NOMO-1 (cell line): Measurements from ENCODE around the gene IGF2R.

Source experiments
- DNase-seq, 2 experiments: peaks; one replicate each; lab custom pipeline; 2025; ENCODE audit not compliant: unreplicated experiment in 2 of 2; lab: John Stamatoyannopoulos, UW

IGF2R gene

DNA sequence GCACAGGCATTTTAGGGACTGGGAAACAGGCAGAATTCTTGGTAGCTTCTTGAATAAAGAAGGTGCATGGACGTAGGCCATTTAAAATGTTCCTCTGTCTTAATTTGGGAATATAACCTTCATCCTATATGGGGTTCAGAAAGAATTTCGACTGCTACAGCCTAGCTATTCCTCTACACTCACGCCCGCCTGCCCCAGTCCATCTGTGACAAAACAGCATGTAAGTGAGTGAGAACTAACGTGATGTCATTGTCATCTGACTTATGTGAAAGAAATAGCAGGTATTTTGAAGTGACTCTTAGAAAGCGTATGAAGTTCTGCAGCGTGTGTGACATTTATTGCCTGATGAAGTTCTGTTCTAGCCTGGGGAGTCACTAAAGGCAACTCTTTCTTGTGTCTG lies 100.6 kb downstream of the IGF2R start:
- DNase-seq = no peak

DNA sequence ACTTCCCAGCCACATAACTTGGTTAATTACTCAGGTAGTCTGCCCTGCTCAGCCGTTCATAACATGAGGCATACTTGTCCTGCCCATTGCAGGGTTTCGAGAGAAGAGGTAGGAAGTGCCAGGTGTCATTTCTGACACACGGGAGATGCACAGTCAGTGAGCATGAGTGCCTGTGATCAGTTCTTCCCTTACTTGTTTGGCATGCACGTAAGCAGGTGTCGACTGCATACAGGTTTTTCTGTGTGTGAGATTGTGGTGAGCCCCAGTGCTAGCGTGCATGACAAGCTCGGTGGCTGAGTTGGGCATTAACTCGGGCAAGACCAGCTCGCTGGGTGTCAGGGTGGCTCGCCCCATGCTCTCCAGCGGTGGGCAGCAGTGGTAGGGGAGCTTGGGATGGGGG lies 101.5 kb downstream of the IGF2R start:
- DNase-seq = no peak

DNA sequence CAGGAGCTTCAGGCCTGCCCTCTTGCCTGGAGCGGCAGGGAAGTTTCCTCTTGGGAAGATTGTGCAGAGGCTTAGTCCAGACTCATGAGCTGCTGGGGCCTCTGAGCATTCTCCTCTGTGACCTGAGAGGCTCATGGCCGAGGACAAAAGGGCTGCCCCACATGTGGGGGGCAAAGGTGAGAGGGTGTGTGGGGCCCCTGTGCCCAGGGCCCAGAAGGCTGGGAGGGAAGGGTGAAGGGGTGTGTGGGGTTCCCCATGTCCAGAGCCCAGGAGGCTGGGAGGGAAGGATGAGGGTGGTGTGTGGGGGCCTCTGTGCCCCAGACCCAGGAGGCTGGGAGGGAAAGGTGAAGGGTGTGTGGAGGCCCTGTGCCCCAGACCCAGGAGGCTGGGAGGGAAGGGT lies 101.9 kb downstream of the IGF2R start:
- DNase-seq = no peak

DNA sequence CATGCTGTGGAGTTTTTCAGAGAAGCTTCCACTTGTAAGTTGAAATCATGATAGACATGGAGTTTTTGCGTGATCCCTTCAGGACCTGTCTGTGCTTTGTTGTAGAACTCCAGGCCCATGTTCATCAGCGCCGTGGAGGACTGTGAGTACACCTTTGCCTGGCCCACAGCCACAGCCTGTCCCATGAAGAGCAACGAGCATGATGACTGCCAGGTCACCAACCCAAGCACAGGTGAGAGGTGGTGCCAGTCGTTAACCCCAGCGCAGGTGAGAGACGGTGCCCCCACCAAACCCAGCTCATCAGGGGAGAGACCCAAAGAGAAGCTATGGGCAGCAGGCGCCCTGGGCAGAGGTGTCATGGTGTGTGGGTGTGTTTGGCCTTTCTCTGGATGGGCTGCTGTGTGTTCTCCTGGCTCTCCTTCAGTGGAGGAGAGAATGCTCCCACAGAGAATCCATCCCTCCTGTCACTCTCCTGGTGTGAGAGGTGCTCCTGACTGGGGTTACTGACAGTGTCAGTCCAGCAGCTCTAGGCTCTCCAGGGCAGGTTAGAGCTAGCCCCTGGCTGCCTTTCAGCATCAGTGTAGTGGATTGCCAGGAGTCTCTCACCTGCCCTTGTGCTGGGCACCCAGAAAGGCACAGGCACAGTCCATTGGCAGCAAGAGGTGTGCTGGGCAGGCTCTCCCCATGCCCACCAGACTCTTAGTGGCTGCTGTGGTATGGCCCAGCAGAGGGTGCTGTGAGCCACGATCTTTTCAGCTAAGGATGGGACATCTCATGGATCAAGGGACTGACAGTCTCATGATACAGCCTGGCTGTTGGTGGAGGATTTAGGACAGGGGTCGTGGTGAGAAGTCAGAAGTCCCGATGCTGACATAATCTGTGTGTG lies 103.2 kb downstream of the IGF2R start:
- DNase-seq = no peak

DNA sequence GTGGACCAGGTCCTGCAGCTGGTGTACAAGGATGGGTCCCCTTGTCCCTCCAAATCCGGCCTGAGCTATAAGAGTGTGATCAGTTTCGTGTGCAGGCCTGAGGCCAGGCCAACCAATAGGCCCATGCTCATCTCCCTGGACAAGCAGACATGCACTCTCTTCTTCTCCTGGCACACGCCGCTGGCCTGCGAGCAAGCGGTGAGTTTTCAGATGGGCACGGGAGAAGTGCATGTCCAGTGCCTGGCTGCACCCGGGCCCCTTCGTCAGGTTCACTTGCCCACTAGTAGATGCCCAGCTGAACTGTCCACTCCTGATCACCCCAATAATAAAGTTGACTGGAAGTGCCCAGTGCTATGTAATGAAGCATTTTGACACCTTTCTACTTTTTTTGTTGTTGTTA lies 104.4 kb downstream of the IGF2R start:
- no peak for DNase-seq

DNA sequence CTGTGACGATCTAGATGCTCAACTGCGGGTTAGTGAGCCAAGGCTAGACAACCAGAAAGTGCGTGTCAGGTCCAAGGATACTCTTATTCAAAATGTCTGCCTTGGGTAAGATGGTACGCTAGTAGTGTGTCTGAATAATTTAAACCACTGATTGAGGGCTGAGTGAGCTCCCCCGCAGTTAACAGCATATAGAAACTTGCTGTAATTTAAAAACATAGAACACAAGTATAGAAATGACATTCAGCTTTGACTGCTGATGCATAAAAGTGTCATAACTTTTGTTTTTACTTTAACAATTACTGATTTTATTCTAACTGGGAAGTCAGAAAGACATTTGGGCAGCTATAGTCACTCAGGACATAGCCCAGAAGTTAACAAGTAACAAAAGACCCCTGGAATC lies 107.1 kb downstream of the IGF2R start:
- no peak for DNase-seq

DNA sequence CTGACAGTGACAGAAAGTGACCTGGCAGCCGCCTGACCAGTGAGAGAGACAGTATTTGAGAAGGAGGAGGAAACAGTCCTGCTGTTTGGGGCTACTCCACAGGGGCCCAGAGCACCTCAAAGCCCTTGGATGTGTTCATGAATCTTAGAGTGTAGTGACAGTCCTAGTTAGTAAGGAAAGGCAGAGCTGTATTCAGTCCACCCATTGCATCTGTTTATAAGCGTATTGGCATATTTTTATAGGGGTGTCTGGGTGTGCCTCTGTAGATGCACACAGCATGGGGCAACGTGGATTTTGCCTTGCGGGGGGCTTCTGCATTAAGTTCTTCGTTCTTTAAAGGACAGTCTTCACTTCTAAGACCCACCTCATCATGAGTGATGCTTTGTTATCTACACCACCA lies 108.1 kb downstream of the IGF2R start:
- no peak for DNase-seq

DNA sequence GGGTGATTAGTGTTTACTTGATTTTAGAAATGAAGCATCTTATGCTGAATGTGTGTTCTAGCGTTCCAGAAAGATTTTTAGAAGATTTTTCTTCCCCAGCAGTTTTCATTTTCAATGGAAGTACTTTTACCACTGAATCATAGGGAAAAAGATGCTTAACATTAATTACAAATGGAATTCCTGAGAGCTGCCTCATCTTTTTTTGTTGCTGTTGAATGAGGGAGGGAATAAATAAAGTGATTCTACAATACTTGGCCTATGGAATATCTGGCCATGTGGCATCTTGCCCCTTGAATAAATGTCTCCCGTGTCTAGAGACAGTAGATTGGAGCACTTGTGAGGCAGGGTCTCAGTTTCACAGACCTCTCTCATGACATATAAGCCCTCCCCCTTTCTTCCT lies 108.6 kb downstream of the IGF2R start:
- DNase-seq = no peak

DNA sequence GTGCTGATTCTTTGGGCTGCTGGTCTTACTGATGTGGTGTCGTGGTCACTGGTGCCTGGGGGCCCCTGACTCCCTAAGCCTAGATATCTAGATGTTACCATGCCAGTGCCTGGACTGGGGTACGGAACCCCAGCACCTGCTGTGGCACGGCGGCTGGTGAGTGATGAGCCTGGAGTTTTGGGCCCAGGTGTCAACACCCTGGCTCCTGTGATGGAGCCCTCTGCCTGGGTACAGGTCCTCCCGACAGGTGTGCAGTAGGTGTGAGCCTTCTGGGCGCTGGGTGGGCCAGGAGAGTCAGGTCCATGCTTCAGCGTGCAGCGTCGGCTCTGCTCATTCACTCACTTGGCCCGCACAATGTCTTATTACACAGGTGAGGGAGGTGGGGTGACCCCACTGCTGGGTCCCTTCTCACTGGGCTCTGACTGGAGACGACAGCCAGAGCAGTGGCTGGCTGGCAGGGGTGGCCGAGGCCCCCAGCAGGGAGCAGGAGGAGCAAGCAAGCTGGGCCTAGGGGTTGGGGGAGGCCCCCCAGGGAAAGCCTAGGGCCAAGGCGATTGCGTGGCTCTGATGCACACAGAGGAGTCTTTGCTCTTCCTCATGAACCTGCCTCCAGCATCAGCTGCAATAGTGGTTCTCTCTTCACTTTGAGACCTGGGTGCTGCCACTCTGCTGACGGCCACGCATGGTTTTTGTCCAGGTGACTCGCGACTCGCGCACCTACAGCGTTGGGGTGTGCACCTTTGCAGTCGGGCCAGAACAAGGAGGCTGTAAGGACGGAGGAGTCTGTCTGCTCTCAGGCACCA lies 110.2 kb downstream of the IGF2R start:
- no peak for DNase-seq

DNA sequence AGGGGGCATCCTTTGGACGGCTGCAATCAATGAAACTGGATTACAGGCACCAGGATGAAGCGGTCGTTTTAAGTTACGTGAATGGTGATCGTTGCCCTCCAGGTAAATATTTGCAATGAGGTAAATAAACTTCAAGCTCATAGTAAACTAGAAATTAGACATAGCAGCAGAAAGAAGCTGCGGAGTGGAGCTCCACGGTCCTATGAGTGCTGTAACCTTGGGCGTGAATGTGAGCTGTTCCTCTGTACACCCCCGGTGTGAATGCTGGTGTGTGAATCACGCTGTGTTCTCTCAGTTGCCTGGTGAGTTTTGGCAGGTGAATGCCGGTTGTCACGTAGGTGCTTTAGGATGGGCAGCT lies 110.8 kb downstream of the IGF2R start:
- no peak for DNase-seq

DNA sequence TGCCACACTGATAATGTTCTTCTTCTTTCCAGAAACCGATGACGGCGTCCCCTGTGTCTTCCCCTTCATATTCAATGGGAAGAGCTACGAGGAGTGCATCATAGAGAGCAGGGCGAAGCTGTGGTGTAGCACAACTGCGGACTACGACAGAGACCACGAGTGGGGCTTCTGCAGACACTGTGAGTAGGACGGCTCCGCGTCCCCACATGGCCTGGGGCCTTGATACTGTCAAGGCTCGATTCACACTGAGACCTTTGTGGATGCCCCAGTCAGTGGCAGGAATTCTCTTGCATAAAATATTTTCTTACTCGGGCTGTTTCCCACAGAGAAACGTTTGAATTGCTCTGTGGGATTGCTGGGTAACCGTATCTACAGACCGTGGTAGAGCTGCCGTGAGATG lies 111.2 kb downstream of the IGF2R start:
- no peak for DNase-seq

DNA sequence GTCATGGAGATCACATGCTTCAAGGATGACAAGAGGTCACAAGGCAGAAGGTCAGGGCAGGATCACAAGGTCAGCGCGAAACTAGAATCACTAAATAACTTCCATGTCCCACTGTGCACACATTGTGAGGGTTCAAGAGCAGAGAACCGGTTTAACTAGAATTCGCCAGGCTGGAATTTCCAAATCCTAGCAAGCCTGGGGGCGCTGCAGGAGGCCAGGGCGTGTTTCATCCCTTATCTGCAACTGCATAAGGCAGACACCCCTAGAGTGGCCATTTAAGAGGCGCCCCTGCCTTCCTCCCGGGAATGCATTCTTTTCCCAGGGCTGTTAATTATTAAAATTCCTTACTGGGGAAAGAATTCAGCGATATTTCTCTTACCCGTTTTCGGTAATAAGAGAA lies 112.5 kb downstream of the IGF2R start:
- no peak for DNase-seq

DNA sequence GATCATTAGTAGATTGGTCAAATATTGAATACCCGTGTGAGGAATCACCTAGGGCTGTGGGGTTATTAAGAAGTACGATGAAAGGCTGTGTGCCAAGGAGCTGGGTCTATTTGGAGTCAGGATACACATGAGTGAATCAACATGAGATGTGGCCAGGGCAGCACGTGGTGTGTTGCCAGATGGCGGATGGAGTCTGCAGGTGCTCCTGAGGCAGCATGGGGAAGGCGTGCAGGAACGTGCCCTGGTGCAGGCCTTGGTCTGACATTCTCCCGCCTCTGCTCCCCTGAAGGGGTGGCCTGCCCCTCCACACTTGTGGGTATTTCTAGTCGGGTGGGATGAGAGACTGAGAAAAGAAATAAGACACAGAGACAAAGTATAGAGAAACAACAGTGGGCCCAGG lies 113.7 kb downstream of the IGF2R start:
- DNase-seq = no peak

DNA sequence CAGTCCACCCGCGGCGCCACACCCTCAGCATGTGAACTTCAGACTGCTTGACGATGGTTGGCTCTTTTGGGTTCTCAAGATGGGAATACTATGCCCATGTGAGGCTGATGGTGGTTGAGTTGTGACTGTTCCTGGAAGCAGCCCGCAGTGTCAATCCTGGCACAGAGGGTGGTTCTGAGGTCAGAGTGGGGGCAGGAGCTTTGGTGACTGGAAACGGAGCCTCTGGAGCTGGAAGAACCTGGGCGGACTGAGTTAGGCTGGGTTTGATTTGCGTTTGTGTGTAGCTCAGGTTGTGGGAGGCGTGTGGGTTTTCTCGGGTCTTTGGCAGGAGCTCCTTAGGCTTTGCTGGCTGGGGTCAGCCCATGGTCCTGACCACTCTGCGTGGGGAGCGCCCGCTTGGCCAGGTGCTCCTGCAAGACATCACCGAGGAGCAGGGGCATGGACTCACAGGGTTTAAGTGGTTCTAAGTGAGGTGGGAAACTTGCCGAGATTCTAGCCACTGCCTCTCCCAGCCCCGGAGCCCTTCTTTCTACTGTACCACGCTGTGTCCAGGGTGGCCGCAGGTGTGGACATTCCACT lies 115.4 kb downstream of the IGF2R start:
- no peak for DNase-seq

DNA sequence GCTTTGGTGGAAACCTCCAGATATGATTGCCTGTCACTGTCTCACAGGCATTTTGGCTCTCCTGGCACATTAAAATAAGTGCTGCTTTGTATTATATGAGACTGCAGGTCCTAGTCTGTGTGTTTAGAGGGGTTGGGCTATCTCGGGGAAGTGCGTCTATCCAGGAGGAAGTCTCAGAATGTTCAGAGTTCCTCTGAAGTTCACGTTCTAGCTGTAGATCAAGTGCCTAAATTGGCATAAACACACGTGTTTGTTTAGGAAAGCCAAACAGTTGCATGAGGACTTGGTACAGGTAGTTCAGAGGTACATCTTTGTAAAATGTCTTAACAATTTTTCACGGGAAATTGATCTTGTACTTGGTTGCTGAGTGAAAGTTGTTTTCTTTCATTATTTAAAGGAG lies 116.3 kb downstream of the IGF2R start:
- DNase-seq = no peak

DNA sequence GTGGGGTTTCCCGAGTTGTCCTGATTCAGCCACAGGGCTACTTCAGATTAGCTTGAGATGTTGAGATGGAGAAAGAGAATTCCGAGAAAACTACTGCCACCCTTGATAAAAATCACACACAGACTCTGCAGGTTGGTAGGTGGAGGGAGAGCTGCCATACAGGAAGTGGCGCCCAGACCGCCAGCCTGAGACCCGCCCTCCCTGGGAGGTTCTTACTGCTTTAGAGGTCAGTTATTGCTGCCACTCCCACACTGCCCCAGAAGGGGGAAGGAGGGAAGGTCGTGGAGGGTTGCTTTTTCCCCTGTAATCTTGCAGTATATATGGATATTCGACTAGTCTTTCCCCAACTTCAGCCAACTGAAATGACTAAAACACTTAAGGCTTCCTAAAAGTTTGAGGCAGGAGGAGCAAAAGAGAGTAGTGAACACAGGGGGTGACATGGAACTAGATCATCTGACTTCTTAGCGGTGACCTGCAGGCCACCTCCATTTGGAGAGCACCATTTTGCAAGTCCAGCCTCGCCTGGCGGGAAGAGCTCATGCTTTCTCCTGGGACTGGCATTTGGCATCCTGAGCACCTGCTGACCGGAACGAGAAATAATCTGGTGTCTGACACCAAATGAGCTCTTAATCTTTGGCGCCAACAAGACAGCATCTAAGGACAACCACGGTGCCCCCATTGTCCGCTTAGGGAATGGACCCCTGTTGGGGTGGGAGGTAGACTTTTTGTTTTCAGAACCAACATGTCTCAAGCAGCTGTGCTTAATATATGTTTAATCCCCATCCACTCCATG lies 117.0 kb downstream of the IGF2R start:
- DNase-seq = no peak

DNA sequence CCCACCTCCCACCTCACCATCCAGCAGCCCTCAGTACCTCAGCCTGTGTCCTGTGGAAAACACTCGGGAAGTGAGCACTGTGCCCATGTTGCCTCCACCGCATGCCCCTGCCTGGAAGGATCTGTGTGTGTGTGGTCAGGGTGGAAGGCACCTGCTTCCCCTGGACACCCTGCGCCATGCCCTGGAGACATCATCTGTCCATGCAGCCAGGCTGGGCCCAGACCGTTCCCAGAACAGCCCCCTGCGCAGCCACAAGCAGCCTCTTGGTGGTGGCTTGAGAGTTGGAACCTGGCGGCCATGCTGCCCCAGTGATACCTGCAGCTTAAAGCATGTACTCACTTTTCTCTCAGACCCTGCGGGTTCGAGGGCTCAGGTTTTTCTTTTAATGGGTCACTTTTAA lies 117.9 kb downstream of the IGF2R start:
- DNase-seq = no peak

DNA sequence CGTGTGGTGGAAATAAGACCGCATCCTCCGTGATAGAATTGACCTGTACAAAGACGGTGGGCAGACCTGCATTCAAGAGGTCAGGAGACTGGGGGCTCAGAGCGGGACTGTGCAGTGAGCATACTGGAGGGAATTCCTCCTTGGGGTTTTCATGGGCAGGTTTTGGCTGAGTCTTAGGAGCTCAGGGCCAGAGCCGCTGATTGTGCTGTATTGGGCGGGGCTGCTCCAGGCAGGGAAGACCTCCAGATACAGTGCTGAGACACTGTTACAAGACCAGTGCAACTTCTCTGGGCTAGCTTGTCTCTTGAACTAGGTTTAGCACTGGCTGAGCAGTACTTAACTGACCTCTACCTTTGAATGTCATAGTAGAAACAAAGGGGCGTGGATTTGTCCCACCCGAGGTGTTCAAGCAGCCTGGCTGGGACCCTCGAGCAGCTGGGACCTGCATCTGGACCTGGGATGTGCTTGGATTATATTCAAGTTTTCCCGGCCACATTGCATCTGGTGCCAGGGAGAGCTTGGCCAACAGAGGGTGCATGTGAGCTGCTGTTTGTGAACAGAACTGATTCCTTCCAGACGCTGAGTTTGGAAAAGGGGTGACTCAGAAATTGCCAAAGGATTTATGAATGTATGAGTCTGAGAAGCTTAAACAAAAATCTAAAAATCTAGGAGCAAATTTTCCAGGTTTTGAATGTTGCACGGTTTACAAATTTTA lies 119.3 kb downstream of the IGF2R start:
- DNase-seq = no peak

DNA sequence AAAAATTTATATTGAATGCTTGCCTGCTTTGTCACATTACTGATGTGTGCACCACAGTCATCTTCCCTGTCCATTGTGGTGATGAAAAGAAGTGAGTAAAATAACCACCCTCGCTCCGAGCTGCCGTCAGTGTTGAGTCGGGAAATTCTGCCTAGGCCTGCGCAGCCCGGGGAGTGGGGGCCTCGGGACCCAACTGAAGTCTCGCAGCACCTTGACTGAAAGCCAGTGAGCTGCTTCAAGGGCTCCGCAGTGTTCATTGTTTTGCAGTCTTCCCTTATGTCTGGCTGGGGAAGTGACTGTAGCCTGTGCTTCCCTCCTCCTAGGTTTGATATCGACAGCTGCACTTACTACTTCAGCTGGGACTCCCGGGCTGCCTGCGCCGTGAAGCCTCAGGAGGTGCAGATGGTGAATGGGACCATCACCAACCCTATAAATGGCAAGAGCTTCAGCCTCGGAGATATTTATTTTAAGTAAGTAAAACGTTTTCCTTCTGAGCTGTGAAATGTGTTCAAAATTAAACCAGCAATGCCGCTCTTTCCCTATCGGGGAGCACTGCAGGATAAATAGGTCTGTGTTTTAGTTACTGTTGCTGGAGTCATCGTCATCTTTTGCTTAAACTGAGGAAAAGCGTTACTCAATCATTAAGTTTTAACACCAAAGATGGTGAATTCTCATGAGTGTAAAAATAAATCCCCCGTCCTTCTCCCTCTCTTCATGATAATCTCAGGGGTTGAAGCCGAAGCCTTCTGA lies 120.1 kb downstream of the IGF2R start:
- DNase-seq = no peak

DNA sequence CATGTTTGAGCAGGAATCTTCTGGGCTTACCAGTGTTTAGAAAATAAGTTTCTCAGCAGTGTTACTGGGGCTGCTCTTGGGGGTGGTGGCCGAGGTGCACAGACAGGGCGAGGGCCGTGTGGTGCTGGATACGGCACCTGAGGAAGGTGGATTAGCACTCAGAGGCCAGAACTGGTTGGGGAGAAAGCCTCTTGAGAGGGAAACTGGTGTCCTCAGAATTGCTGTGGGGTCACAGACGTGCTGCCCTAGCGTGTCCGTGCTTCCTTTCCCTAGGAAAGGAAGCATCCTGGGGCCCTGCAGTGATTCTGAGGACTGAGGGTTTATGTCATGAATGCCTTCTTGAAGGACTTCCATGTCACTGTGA lies 120.6 kb downstream of the IGF2R start:
- no peak for DNase-seq
